GM18508 (cell line): ENCODE data around the gene LAD1.

Experiments used
- ATAC-seq: cut with Tn5 transposase; IDR thresholded peaks from one replicate; pipeline ENCODE4 v1.9.1; 2021; ENCODE audit warnings: moderate number of reproducible peaks; ENCODE audit not compliant: insufficient read depth, unreplicated experiment

LAD1 gene

DNA sequence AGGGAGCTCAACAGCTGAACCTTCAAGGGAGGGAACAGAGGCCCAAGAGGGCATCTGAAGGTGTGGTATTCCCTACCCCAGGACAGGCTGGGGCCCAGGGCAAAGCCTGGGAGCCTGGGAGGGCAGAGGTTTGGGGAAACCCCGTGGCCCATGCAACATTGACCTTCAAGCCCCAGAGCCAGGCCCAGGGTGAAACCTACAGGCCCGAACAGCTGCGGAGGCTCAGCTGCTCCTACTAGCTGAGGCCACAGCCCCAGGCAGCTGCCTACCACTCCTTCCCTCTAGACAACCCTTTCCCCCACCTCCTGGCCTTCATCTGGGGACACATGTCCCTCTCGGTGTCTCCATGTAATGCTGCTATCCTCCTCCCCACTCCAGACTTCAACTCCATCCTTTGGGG, 3.2 kb downstream of the LAD1 start:
- ATAC-seq = no peak

DNA sequence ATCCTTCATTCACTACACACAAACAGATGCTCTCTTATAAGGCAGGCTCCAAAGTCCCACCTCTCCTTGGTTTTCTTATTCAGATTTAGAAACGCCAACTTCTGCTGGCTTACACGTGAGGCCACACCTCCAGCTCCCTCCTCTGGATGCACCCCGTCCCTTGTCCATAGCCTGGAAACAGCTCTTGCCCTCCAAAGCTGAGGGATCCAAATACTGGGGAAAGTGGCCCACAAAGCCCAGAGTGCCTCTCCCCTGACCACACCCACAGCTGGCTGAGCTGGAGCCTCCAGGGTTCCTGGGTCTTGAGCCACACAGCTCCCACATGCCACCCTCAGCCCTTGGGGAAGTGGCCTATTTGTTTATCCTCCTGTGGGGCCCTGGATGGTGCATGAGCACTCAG, 4.5 kb downstream of the LAD1 start:
- no peak for ATAC-seq

DNA sequence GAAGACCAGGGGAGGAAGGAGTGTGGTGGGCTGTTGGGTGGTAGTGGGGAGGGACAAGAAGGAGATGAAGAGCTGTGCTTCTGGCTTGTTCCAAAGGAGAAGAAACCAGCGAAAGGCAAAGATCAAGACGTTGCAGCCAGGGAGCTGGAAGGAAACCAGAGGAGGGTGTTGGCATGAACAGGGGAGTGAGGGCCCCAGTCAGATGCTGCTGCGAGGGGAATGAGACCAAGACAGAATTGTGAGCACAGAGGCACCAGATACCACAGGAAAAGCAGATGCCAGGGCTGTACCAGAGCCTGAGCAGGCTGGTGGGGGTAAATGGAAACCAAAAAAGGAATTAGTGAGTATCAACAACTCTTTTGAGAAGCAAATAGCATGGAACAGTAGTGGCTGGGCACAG, 6.0 kb downstream of the LAD1 start:
- ATAC-seq = no peak

DNA sequence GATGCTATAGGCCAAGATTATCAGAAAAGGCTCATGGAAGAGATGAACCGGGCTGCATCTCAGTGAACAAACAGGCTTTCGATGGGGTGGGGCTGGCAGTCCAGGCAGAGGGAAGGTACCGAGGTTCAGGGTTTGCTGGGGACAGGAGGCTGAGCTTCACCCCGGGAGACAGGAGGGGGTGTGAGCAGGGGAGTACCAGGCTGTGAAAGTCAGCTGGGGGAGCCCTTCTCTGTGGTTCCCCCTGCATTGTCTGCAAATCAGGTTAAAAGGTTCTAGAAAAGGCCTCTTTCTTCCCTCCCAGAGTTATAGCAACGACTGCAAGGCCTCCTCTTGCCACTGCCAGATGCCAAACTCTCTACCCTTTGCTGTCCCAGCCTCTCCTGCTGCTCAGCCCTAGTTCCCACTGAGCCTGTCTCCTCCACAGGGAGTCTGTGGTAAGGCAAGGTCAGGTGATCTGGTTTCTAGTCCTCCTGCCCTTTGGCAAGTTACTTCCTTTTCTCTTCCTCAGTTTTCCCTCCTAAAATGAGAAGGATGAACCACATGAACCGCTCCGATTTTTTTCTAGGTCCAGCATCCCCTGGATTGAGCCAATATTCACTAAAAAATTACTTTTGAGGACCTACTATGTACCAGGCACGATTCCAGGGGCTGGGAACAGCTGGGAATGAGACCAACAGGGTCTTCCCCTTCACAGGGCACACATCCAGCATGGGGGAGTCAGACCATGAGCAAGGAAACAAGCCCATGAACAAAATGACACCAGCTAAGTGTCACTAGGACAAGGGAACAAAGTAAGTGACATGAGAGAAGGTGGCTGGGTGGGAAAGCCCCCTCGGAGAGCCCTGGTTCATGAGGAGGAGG, 7.2 kb downstream of the LAD1 start:
- no peak for ATAC-seq

DNA sequence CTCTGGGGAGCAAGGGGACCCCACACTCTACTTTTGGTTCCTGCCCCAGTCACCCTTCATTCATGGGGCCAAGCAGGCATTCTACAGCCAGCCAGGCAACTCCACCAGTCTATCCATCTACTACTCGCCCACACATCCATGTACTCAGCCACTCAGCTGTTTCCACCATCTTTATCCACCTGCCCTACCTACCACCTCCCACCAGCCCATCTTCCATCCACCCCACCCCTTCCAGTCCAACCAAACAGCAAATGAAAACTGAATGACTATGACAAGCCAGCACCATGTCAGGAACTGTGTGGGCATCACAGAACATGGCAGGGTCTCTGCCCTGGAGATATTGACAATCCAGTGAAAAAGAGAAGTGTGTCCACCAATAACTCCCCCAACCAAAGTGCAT, 7.9 kb downstream of the LAD1 start:
- no peak for ATAC-seq

DNA sequence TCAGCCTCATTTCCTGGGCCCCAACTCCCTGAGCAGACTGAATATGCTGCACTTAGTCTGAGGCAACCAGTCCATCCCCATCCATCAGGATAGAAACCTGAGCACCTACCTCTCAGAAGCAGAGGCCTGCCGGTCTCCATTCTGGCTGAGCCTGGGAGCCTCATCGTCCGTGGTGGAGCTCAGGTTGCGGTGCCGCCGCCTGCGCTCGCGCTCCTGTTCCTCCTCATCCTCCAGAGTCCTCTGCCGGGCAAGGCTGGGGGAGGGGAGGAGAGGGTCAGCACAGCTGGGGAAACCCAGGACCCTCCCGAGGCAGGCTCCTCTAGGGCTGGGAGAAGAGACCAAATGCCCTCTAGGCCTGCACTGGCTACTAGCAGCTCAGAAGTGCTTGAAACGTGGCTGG, 10.1 kb downstream of the LAD1 start:
- no peak for ATAC-seq

DNA sequence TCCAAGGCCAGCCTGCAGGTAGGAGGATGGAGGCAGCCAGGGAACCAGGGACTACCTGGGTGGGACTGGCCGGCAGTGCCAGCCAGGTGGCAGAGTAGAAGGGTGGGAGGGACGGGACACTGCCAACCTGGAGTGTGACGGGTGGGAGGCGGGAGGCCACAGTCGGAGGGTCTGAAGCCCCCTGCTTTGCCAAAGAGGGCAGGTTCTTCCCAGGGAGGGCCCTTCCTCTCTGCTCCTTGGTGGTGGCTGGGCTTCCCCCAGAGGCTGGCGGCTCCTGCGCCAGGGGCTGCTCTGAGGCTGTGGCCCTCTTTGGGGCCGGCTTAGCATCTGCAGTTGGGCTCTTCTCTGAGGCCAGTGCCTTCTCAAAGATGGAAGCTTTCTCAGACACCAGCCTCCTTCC, 12.9 kb downstream of the LAD1 start:
- no peak for ATAC-seq

DNA sequence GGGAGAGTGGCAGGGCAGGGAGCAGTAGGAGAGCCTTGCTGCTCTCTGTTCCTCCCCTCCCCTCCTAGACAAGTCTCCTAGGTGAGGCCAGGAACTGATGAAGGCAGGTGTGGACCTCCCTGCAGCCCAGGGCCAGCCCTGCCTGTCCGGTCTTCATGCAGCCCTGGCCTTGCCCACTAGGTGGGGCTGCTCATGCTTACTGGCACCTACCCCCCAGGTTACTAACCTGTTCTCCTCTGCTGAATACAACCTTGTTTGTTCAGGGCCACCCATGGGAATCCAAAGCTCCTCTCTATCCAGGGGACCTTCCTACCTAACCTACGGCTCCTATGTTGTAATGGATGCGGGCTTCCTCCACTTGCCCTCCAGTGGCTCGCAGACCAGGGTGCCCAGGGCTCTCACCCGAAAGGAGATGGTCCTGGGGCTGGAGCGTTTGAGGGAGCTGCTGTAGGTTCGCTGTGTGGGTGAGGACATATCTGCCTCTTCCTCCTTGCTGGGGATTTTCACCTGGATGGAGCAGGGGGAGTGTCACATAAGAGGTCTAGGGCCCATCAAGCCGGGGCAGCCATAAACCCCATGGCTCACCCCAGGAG, 13.7 kb downstream of the LAD1 start:
- no peak for ATAC-seq

DNA sequence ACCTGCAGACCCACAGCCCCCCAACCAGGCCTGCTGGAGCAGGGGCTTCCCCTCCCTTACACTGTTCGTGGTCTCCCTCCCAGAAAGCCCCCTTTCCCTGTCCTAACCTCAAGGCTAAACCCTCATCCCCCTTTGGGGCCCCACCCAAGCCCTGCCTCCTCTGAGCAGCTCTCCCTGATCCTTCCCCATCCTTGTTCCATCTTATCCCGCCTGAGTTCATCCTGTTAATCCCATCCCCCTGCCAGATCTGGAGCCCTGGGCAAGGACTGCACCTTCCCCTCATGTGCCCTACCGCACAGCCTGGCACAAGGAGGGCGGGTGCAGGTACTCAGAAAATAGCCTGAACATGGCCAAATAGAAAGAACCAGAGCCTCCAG, 14.7 kb downstream of the LAD1 start:
- no peak for ATAC-seq

DNA sequence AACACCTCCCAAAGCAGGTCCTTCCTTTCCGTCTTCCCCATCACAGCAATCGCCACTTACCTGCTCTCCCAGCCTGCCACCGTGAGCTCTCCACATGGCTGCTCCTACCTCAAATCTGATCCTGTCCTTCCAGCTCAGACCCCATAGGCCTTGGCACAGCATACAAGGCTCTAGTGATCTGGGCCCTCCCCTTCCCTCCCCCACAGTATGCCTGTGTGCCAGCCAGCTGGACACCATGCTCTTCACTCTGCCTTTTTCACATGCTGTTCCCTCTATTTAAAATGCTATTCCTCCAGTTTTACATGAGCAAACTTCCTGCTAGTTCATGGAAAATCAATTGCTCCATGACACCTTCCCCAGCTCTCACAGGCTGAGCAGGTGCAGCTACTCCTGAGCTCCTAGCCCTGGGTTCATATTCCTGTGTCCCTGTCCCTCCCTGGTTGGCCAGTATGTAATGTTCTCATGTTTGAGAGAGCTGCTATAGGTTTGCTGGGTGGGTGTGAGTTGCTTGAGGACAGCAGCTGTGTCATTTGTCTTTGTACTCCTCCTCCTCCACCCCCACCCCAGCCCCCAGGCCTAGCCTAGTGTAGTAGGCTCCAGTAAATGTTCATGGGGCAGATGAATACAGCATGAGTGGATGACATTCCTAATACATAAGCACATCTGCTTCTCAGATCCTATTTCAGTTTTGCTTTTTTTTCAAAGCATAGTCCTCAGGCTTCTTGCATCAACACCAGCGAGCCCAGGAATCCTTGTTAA, 15.3 kb downstream of the LAD1 start:
- ATAC-seq = no peak

DNA sequence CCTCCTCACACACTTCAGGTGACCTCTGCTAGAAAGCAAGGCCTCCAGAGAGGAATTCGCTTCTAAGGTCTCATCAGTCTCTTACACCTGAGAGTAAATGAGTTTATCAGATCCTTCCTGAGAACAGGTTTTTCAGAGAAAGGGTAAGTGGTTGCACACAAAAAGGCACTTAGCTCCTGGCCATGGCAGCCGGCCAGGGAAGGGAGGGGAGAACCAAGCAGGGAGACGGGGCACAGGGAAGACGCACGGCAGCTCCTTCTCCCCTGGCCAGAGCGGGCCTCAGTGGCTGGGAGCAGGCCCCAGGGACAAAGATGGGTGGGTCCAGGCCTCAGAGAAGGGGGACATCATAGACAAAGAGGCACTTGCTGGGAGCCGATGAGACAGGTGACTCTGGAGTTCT, 18.0 kb downstream of the LAD1 start:
- no peak for ATAC-seq

DNA sequence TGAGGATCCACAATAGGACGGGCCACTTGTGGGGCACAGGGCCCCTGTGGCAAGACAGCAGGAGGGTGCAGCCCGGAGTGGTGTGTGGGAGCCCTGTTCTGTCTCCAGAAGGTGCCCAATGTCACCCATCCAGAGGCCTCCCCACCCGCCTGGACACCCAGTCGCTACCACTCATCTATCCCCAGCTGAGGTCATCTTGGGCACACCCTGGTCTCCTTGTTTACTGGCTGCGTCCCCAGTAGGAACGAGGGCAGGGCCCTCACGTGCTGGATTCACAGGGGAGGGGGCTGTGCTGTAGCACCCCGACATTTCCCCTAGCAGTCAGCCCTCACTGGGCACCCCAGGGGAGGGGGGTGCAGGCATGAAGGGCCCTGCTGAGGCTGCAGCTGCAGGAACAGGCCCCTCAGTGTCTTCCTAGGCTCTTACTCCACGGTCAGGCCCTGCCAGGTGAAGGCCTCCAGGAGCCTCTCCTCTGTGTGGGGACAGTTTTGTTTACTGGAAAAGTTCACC, 19.3 kb downstream of the LAD1 start:
- no peak for ATAC-seq

DNA sequence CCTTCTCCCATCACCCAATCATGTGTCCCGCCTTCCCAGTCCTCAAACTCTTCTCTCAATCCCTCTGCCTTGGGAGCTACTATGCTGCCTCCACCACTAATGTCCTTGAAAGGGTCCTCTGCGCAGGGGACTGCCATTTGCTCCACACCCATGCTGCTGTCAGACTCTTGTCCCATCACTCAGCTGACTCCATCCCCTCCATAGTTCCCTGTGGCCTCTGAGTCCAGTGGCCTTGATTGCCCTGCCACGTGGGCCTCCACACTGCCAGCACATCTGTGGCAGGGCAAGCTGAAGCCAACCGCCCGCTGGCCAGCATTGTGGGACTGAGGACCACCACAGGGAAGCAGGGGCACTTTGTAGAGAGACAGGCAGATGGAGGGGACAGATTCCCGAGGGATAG, 20.3 kb downstream of the LAD1 start:
- ATAC-seq = no peak

DNA sequence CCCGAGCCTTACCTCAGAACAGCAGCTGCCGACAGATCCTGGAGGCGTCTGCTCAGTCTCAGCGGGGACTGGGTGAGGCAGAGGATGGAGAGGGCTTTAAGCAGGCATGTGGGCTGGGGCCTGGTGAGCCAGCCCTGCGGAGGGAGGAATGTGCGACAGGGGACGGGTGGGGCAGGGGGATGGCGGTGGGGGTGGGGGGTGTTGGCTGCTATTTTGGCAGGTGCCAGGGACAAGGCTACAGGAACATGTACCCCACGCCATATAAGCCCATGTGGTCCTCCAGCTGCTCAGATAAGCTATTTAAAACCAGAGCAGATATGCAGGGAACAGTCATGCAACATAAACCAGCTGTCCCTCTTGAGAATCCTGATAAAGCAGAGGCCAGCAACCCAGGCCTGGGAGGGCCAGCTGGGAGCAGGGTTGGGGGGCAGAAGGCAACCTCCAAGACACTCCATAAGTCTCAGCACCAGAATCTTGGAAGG, 21.5 kb downstream of the LAD1 start, which contains the start of gene TNNT2:
TNNT2 (minus strand) TSS at position 70 of the 482 bp plus-strand sequence. CDS start 4,426 bp downstream, outside the sequence.
- no peak for ATAC-seq

DNA sequence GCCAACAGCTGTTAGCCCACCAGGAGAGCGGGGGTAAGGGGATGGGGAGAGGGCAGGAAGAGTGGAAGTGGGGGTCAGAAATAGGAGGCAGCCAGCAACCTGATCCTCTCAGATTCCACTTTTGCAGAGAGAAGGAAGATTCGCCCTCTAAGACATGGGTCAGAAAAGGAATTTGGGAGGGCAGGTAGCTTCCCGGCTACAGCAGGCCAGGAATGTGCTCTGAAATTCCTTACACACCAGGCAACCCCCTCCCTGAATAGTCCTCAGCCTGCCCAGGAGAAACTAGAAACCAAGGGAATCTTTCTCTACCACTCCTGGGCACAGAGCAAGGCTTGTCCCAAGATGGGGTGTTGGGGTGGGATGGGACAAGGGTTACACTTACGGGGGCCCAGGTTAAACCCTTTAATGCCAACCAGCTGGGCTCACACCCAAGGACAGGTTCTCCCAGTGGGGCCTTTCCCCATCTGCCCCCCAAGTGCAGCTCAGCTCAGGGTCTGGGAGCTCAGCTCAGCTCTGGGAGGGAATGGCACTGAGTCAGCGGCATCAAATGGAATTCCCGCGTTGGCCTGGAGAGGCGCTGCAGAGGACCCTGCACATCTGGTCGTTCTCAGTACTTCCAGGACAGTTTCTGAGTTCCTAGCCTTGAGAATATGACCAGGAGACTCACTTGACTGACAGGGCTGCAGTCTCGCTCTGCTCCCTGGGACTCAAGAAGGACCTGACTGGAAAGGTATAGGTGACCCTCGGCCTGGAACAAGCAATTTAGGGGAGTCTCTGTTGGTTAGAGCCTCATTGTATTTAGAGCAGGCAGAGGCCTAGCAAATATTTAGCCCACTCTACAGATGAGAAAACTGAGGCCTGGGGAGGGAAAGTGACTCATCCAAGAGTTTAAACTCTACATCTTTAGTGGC, 22.4 kb downstream of the LAD1 start:
- no peak for ATAC-seq

DNA sequence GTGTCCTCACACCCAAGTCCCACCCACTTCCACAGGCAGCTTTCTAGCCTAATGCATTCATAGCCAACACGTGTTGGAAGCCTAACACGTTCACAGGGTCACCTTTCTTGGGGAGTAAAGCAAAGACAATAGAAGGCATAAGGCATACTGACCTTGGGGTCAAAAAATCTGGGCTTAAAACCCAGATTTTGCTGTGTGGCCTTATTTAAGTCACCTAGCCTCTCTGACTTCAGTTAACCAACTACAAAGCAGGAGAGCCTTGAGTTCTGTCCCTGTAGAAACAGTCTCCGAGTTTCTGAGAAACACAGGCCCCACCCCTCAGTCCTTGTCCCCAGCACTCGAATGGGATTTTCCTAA, 23.0 kb downstream of the LAD1 start:
- no peak for ATAC-seq

DNA sequence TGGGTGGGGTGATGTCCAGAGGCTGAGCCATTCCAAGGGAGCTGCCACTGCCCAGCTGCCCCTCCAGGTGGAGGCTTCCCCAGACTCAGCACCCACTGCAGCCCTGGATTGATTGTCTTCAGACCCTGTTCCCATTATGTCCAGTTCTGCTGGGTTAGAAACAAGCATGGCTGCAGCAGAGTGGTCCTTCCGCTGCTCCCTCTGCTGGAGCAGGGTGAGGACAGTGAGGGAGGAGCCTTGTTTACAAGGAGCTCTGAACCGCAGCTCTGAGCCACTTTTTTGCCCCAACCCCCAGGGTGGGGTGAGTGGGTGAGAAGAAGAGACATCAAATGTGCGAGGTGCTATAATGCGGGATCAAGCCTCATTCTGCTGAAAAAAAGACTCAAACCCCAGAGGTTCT, 24.0 kb downstream of the LAD1 start:
- no peak for ATAC-seq

DNA sequence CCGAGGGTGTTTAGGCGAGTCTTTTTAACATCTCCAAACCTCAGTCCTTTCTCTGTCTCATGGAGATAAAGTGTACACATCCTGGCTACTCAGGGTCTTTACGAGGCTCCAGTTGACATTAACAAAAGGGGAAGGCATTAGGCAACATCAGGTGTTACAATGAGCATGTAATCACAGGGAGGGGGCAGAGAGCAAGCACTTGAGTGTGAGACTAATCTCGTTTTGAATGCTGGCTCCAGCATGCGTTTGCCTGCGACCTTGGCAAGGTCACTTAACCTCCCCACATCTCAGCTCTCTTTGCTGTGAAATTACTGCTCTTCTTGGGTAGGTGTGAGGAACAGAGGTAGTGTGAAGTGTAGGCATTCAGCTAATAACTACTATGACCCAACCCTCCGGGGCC, 24.8 kb downstream of the LAD1 start:
- no peak for ATAC-seq

DNA sequence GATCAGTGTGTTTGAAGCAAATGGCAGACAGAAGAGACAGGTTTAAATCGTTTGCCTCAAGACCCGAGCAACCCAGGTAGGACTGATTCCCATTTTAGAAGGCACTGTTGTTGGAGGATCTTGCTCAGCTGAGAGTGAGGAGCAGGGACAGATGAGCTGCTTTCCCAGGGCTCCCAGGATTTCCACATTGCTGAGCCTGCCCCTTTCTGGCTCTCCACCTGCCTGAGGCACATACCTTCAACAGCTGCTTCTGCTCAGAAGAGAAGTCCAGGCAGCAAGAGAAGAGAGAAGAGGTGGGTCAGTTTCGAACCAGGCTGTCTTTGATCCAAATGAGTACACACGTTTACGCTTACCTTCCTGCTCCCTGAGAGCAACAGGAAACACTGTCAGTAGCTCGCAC, 27.3 kb downstream of the LAD1 start:
- ATAC-seq = no peak

DNA sequence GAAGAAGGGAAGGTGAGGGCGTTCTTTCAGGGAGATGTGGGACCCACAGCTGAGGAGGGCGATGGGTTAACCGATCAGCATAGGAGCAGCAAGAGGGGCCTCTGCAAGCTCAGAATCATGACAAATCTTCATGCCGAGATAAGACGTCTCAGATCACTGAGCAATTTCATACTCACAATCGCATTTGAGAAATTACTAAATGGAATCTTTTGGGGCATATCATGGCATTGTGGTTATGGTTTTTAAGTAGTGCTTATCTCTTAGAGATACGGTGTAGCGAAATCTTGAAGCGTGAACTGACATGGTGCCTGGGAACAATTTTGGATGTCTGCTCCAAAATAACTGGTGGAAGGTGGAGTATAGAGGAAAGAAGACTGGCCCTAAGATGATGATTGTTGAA, 27.8 kb downstream of the LAD1 start:
- ATAC-seq = no peak
